HEK293T (cell line): ENCODE results near the gene MS4A1.
"Not testable (repeated sequence)": the region's sequence is repeated elsewhere in the genome, so short reads cannot be mapped to it uniquely, and the experiment has no call there.

Experiments
- CTCF ChIA-PET: fragments of 350-600 bp; formaldehyde crosslinking; extraction: SDS; loops from one replicate; lab custom pipeline; 2021; ENCODE audit warnings: antibody characterized with exemption, inconsistent platforms; lab: Yijun Ruan, JAX
- POLR2A ChIA-PET: fragments of 350-600 bp; formaldehyde crosslinking; extraction: SDS; loops from one replicate; lab custom pipeline; 2020; ENCODE audit warnings: antibody characterized with exemption, inconsistent platforms; lab: Yijun Ruan, JAX
- DNase-seq: peaks from one replicate; pipeline ENCODE4 v3.0.0; 2012; ENCODE audit warnings: mixed read lengths; ENCODE audit errors: extremely low spot score
- ARNT ChIP-seq: fragments of 450-650 bp; IDR thresholded peaks from 2 replicates; pipeline ENCODE4 v1.6.1; 2017; ENCODE audit warnings: mild to moderate bottlenecking
- BHLHE40 ChIP-seq: fragments of 450-650 bp; IDR thresholded peaks from 2 replicates; pipeline ENCODE4 v1.6.1; 2016; ENCODE audit warnings: mild to moderate bottlenecking, moderate library complexity, borderline replicate concordance
- CTBP1 ChIP-seq: fragments of 450-650 bp; IDR thresholded peaks from 2 replicates; pipeline ENCODE4 v1.6.1; 2016; ENCODE audit warnings: borderline replicate concordance
- ELF4 ChIP-seq: fragments of 450-650 bp; IDR thresholded peaks from 2 replicates; pipeline ENCODE4 v1.6.1; 2017; ENCODE audit warnings: antibody characterized with exemption
- FOXA1 ChIP-seq: fragments of 450-650 bp; IDR thresholded peaks from 2 replicates; pipeline ENCODE4 v1.6.1; 2016; ENCODE audit warnings: mild to moderate bottlenecking
- FOXK2 ChIP-seq: fragments of 450-650 bp; IDR thresholded peaks from 2 replicates; pipeline ENCODE4 v1.6.1; 2016; ENCODE audit warnings: mild to moderate bottlenecking
- FOXM1 ChIP-seq: fragments of 450-650 bp; IDR thresholded peaks from 2 replicates; pipeline ENCODE4 v1.6.1; 2017; ENCODE audit warnings: mild to moderate bottlenecking, borderline replicate concordance
- HDGF ChIP-seq: fragments of 450-650 bp; IDR thresholded peaks from 2 replicates; pipeline ENCODE4 v1.6.1; 2017; ENCODE audit warnings: antibody characterized with exemption, borderline replicate concordance
- L3MBTL2 ChIP-seq: fragments of 450-650 bp; conservative IDR thresholded peaks from 2 replicates; pipeline ENCODE4 v1.6.1; 2016; ENCODE audit warnings: mild to moderate bottlenecking
- LEF1 ChIP-seq: fragments of 450-650 bp; IDR thresholded peaks from 2 replicates; pipeline ENCODE4 v1.6.1; 2017; ENCODE audit warnings: mild to moderate bottlenecking, borderline replicate concordance
- NFRKB ChIP-seq: fragments of 450-650 bp; IDR thresholded peaks from 2 replicates; pipeline ENCODE4 v1.6.1; 2016; ENCODE audit warnings: mild to moderate bottlenecking, moderate library complexity
- PKNOX1 ChIP-seq: fragments of 450-650 bp; IDR thresholded peaks from 2 replicates; pipeline ENCODE4 v1.6.1; 2016
- SP1 ChIP-seq: fragments of 450-650 bp; IDR thresholded peaks from 2 replicates; pipeline ENCODE4 v1.6.1; 2017
- SUZ12 ChIP-seq: fragments of 450-650 bp; IDR thresholded peaks from 2 replicates; pipeline ENCODE4 v1.6.1; 2016; ENCODE audit warnings: mild to moderate bottlenecking
- TARDBP ChIP-seq: fragments of 450-650 bp; IDR thresholded peaks from 2 replicates; pipeline ENCODE4 v1.6.1; 2016
- ZNF384 ChIP-seq: fragments of 450-650 bp; IDR thresholded peaks from 2 replicates; pipeline ENCODE4 v1.6.1; 2016

Gene MS4A1

GRCh38 chr11:60502221-60502775, 46.7 kb downstream of the MS4A1 start:
- POLR2A ChIA-PET: no interaction called here
- CTCF ChIA-PET: no interaction called here
- DNase-seq: no peak
- TF ChIP-seq FOXM1 (no peak), SUZ12 (no peak), CTBP1 (no peak), FOXK2 (no peak), TARDBP (no peak), L3MBTL2 (no peak), PKNOX1 (no peak), ARNT (no peak), SP1 (no peak), ZNF384 (no peak), HDGF (no peak), NFRKB (no peak), LEF1 (no peak), FOXA1 (no peak), BHLHE40 (no peak), ELF4 (no peak)

GRCh38 chr11:60504219-60504905, 48.7 kb downstream of the MS4A1 start:
- CTCF ChIA-PET: no interaction called here
- DNase-seq: no peak
- no peak for TF ChIP-seq SUZ12
- POLR2A ChIA-PET: no interaction called here

GRCh38 chr11:60509609-60510008, 54.0 kb downstream of the MS4A1 start:
- DNase-seq, CTCF ChIA-PET, POLR2A ChIA-PET: not testable (repeated sequence)

- DNase-seq, POLR2A ChIA-PET, CTCF ChIA-PET: not testable (repeated sequence)
Measured at GRCh38 chr11:60510209-60510608, 54.6 kb downstream of the MS4A1 start.

- TF ChIP-seq NFRKB: no peak
- no peak for TF ChIP-seq TARDBP
- no peak for TF ChIP-seq SUZ12
- TF ChIP-seq L3MBTL2: no peak
- TF ChIP-seq CTBP1: no peak
- TF ChIP-seq FOXA1: no peak
- no peak for TF ChIP-seq ZNF384
- TF ChIP-seq ELF4: no peak
- TF ChIP-seq LEF1: no peak
- TF ChIP-seq PKNOX1: no peak
- no peak for TF ChIP-seq HDGF
- no peak for TF ChIP-seq BHLHE40
- no peak for TF ChIP-seq ARNT
- no peak for TF ChIP-seq FOXM1
- no peak for TF ChIP-seq FOXK2
- TF ChIP-seq SP1: no peak
- ChIA-PET CTCF (no interaction called here), POLR2A (no interaction called here)
- DNase-seq: no peak
Measured at GRCh38 chr11:60511393-60511792, 55.7 kb downstream of the MS4A1 start.

- ChIA-PET POLR2A (no interaction called here), CTCF (no interaction called here)
- no peak for DNase-seq
- TF ChIP-seq CTBP1: no peak
- TF ChIP-seq FOXA1: no peak
- no peak for TF ChIP-seq FOXK2
- TF ChIP-seq PKNOX1: no peak
Measured at GRCh38 chr11:60512651-60513225, 57.1 kb downstream of the MS4A1 start.
